GM18858 (cell line): ENCODE results near the gene ZNF70.

Source experiments
- ATAC-seq: cut with Tn5 transposase; IDR thresholded peaks from one replicate; pipeline ENCODE4 v1.9.1; 2021; ENCODE audit not compliant: unreplicated experiment

The ZNF70 gene

GRCh38 chr22:23695571-23696325, 55.2 kb downstream of the ZNF70 start:
- ATAC-seq: no peak

- no peak for ATAC-seq
Measured at GRCh38 chr22:23695141-23695540, 55.8 kb downstream of the ZNF70 start.

GRCh38 chr22:23693979-23694680, 56.8 kb downstream of the ZNF70 start:
- ATAC-seq: no peak

- no peak for ATAC-seq
Measured at GRCh38 chr22:23692598-23693291, 58.2 kb downstream of the ZNF70 start.

- ATAC-seq: no peak
Measured at GRCh38 chr22:23691748-23692423, 59.0 kb downstream of the ZNF70 start.

GRCh38 chr22:23690713-23691112, 60.2 kb downstream of the ZNF70 start, which contains the start of gene RGL4:
RGL4 (plus strand) TSS chr22:23691013; CDS start chr22:23692031, 1,018 bp downstream.
- no peak for ATAC-seq

GRCh38 chr22:23689414-23689813, 61.5 kb downstream of the ZNF70 start:
- ATAC-seq: no peak
